IPS DF 19.7 (cell line): ENCODE results near the gene DAAM1.

Source experiments
- DNase-seq: peaks from one replicate; pipeline ENCODE4 v3.0.0-alpha.2; 2013; ENCODE audit warnings: low read depth, low spot score

Gene DAAM1

GRCh38 chr14:59292028-59292427 lies 103.6 kb downstream of the DAAM1 start:
- no peak for DNase-seq

- no peak for DNase-seq
Measured at GRCh38 chr14:59292921-59293534, 104.6 kb downstream of the DAAM1 start.

GRCh38 chr14:59293935-59294661 lies 105.6 kb downstream of the DAAM1 start:
- no peak for DNase-seq

GRCh38 chr14:59294662-59294992 lies 106.2 kb downstream of the DAAM1 start:
- no peak for DNase-seq

GRCh38 chr14:59295951-59296350 lies 107.5 kb downstream of the DAAM1 start:
- DNase-seq: no peak

GRCh38 chr14:59296508-59296907 lies 108.0 kb downstream of the DAAM1 start:
- no peak for DNase-seq

GRCh38 chr14:59297071-59297776 lies 108.8 kb downstream of the DAAM1 start:
- no peak for DNase-seq

- DNase-seq: no peak
Measured at GRCh38 chr14:59299731-59300130, 111.3 kb downstream of the DAAM1 start.

- DNase-seq: no peak
Measured at GRCh38 chr14:59301354-59301753, 112.9 kb downstream of the DAAM1 start.

GRCh38 chr14:59302313-59302712 lies 113.8 kb downstream of the DAAM1 start:
- DNase-seq: no peak

GRCh38 chr14:59303216-59303615 lies 114.7 kb downstream of the DAAM1 start:
- DNase-seq: no peak

- DNase-seq: no peak
Measured at GRCh38 chr14:59305231-59305630, 116.8 kb downstream of the DAAM1 start.

- DNase-seq: no peak
Measured at GRCh38 chr14:59305836-59306555, 117.5 kb downstream of the DAAM1 start.

- DNase-seq: no peak
Measured at GRCh38 chr14:59306775-59307174, 118.3 kb downstream of the DAAM1 start.

- DNase-seq: no peak
Measured at GRCh38 chr14:59308086-59308485, 119.6 kb downstream of the DAAM1 start.

- DNase-seq: no peak
Measured at GRCh38 chr14:59308673-59309072, 120.2 kb downstream of the DAAM1 start.

- no peak for DNase-seq
Measured at GRCh38 chr14:59309291-59309900, 120.9 kb downstream of the DAAM1 start.

- DNase-seq: no peak
Measured at GRCh38 chr14:59310633-59311032, 122.2 kb downstream of the DAAM1 start.

- DNase-seq: no peak
Measured at GRCh38 chr14:59311723-59312122, 123.3 kb downstream of the DAAM1 start.

- no peak for DNase-seq
Measured at GRCh38 chr14:59313144-59313651, 124.7 kb downstream of the DAAM1 start.
